NCI-H2081 treated with DMSO at 0.1 percent for 48 hours (cell line): Measurements from ENCODE around the gene OR5AU1.

Experiments used
- DNase-seq: peaks from one replicate; lab custom pipeline; 2025; lab: John Stamatoyannopoulos, UW

The OR5AU1 gene

GRCh38 chr14:21155963-21156362 is at the start of gene OR5AU1:
OR5AU1 (minus strand) TSS chr14:21156063; CDS start chr14:21155872, 191 bp downstream.
- no peak for DNase-seq

- no peak for DNase-seq
These were observed 49.3 kb upstream of the OR5AU1 start for GRCh38 chr14:21205026-21205677.

DNA sequence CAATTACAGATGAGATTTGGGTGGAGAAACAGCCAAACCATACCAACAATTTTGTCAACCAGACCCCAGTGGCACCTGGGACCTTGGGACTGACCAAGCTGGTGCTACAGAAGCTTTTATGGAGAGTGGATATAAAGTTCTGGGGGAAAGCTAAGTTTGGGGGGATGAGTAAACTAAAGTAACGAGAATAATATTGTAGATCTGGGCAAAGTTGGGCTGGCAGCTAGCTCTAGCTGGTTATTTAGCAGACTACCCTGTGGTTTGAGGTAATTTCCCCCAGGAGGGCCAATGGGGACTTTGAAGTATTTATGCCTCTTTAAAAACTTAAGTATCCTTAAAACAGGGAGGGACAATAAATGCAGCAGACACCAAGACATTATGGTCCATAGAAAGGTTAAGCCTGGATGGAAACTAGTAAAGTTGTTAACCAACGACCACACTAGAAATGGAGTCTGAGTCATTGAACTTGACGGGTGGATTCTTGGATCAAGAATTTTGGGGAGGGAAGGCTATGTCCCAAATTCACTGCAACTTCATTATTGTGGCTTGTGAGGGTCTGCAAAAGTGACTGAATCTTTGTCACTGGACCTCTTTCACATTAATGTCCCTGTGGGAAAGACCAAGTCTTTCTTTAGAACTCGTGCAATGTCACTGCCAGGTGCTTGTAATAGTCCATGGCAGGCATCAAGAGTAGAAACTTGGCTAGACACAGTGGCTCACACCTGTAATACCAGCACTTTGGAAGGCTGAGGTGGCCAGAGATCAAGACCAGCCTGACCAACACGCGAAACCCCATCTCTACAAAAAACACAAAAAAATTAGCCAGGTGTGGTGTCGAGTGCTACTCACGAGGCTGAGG is 48.5 kb upstream of the OR5AU1 start:
- no peak for DNase-seq

- no peak for DNase-seq
These were observed 47.8 kb upstream of the OR5AU1 start for GRCh38 chr14:21203470-21204166.

DNA sequence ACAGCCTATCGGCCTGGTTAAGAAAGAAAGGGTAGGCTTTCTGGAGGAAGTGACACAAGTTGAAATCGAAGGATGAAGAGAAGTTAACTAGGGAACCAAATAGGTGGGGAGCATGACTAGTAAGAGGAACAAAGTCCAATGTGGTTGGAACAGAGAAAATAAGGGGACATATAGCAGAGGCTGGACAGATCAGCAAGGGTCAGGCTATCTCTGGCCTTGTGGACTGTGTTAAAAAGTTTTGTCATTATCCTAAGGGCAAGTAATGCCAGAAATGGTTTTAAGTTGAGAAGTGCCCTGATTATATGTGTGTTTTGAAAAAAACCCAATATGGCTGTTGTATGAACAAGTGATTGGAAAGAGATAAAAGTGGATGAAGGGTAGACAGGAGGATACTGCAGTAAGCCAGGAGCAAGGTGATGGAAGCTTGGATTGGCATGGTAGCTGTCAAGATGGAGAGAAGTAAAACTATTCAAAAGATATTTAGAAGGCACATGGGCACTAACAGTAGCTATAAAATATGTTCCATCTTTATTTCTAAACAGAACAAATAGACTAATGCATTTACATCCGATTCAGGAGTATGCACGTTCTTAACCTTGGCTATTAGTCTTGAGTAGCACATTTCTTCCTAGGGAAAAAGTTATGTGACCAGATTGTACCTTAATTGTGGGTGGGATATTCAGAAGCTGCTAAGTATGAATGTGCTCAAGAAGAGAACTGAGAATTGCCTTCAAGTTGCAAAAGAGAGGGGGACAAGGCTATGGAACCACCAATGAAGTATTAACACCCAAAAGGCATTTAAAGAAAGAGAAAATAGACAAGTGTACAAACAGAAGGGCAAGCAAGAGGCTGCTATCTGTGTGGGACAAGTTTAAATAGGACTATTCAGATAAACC is 46.8 kb upstream of the OR5AU1 start:
- DNase-seq, result no peak

GRCh38 chr14:21201732-21202462 is 46.0 kb upstream of the OR5AU1 start:
- no peak for DNase-seq

DNA sequence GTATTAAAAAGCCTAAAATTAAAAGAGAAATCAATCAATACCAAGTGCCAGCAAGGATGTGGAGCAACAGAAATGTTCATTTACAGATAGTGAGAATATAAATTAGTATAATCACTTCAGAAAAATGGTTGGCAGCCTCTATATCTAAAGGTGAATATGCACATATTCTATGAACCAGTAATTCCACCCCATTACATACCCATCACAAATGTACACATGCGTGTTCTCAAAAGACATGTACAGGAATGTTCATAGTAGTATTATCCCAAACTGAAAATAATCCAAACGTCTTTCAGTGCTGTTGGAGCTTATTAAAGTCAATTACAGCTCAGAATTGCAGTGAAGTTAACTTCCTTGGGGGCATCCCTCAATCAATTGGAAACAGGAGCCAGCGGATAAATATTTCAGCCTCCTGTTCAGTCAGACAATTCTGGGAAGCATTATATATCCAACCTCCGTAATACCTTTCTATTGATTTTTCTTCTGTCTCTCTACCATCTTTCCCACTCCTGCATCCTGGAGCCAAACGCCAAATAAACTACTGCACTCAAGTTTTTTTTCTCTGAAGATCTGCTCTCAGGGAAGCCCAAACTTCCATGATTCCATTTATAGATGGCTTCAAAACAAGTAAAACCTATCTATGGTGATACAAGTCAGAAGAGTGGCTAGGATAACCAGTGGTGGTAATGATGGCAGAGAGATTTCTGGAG is 45.0 kb upstream of the OR5AU1 start:
- DNase-seq, result no peak

GRCh38 chr14:21199611-21200560 is 44.0 kb upstream of the OR5AU1 start:
- DNase-seq, result no peak

DNA sequence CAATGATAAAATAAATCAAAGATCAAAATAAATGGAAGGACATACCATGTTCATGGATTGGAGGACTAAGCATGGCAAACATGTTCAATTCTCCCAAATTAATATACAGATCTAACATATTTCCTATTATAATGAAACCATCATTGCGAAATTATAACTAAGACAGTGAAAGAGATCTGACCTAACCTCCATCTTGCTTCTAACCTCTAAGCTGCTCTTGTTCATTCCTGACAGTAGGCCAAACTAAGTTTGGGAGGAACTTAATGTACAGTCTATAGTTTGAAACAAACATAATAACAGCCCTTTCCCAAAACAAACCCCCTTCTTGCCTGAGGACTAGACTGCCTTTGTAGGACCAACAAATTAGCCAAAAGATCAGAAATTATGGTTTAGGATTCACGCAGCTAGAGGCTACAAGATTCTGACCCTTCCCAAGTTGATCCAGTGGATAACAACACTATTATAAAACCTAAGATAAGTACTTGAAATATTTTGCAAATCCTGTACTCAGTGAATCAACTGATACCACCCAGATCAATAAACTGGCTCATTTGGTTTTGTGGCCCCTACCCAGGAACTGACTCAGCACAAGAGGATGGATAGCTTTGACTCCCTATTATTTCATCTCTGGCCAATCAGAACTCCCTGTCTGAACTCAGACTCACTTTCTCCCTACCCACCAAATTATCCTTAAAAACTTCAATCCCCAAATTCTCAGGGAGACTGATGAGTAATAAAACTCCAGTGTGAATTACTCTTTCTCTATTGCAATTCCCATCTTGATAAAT is 41.7 kb upstream of the OR5AU1 start:
- no peak for DNase-seq

DNA sequence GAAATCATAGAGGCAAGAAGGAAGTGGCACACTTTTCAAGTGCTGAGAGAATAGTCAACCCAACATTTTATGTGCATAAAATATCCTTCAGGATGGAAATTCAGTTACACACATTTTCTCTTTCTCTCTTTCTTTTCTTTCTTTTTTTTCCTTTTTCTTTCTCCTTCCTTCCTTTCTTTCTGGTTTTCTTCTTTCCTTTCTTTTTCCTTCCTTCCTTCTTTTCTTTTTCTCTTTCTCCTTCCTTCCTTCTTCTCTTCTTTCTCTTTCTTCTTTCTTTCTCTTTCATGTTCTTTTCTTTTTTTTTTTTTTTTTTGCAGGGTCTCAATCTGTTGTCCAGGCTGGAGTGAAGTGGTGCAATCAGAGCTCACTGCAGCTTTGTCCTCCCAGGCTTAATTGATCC is 38.7 kb upstream of the OR5AU1 start:
- DNase-seq, result no peak

DNA sequence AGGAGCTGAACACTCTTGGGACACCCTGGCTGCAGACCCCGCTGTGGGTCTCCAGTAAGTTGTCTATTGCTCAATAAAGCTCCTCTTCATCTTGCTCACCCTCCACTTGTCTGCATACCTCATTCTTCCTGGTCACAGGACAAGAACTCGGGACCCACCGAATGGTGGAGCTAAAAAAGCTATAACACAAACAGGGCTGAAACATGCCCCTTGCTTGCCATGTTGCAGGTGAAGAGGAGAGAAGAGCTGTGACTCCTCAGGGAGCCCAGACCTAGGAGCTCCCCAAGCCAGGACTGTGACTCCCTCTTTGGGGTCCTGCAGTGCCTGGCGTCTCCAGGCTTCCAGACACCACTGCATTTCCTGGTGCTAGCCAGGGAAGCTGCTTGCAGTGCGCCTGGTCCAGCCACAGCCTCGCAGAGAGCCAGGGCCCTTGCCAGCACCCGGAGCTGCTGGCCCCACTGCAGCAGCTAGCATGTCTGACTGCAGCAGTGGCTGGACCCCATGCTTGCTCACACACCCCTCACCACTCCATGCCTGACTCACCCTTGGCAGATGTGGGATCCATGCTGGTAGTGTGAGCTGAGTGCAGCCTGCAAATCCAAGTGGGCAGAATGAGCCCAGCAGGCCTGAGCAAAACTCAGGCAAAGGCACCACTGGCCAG is 37.1 kb upstream of the OR5AU1 start:
- no peak for DNase-seq

GRCh38 chr14:21192447-21192822 is 36.6 kb upstream of the OR5AU1 start:
- no peak for DNase-seq

GRCh38 chr14:21191809-21192446 is 36.1 kb upstream of the OR5AU1 start:
- DNase-seq, result no peak

- DNase-seq, result no peak
These were observed 35.5 kb upstream of the OR5AU1 start for GRCh38 chr14:21191261-21191808.

DNA sequence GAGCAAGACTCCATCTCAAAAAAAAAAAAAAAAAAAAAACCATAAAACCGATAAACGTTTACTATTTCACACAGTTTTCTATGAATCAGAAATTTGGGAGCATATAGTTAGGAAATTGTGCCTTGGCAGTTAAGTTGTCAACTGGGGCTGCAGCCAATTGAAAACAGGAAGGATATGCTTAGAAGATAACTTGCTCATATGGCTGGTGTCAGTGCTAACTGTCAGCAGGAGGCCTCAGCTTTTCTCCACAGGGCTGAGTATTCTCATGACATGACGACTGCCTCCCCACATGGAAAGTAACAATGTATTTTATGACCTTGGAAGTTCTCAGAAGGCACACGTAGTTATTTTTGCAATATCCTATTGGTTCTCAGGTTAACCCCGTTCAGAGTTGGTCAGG is 29.6 kb upstream of the OR5AU1 start:
- no peak for DNase-seq

DNA sequence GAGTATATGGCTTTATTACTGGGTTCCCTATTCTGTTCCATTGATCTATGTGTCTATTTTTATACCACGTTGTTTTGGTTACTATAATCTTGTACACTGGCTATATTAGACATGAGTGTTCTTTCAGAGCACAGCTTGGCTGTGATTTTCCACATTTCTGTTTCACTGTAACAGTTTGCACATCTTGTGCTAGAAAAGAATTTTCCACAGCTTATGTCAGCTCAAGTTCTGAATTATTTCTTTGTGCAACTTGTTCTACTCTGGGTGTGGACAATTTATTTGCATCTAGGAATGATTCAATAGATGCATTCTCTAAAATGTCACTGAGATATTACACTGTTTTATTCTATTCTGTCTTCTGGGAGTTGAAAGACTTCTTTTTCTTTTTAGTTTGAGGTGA is 28.4 kb upstream of the OR5AU1 start:
- DNase-seq, result no peak

DNA sequence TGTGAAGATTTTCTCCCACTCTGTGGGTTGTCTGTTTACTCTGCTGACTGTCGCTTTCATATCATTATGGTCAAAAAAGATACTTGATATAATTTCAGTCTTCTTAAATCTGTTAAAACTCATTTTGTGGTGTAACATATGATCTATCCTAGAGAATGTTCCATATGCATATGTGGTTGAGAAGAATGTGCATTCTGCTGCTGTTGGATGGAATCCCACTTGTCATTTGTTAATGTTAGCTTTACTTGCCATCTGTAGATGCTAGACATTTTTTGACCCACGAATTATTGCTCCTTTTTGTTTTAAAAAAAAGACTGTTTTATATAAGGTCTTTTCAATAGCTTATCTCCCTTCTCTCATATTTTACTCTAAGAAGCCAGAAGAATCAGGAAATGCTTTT is 26.3 kb upstream of the OR5AU1 start:
- no peak for DNase-seq
